HCT116 (cell line): ENCODE measurements around the gene INPP5E. TPM values are rescaled to one million over a fixed set of nuclear protein-coding genes. Genes with fewer than 3 reads are reported as not detected.

Source experiments
- ATAC-seq: fragments of 200-7000 bp; cut with Tn5 transposase; 2 replicates; pipeline ENCODE4 v1.9.1; 2020; ENCODE audit warnings: mild to moderate bottlenecking, moderate library complexity
- BruUV-seq: library from RNA; stranded (reverse); fragments of 400-500 nt; replicated peaks from 2 replicates; lab custom pipeline; 2021; lab: Mats Ljungman, UMichigan
- CTCF ChIA-PET: fragments of 300-600 bp; sonication (Branson Sonifier 250); formaldehyde crosslinking; loops from one replicate; lab custom pipeline; 2021; ENCODE audit warnings: antibody characterized with exemption; lab: Charles Lee
- POLR2A ChIA-PET: fragments of 300-600, 350-600 bp; sonication (Branson Sonifier 250); formaldehyde crosslinking; loops from one replicate; lab custom pipeline; 2021; ENCODE audit warnings: antibody characterized with exemption; lab: Charles Lee
- RAD21 ChIA-PET, 2 experiments: fragments of 300-600 bp; sonication (Branson Sonifier 250); formaldehyde crosslinking; loops; one replicate each; lab custom pipeline; 2023; ENCODE audit warnings: low total read pairs in 2 of 2; ENCODE audit not compliant: uncharacterized antibody in 2 of 2, unreplicated experiment in 2 of 2, low non-redundant PET in 1 of 2; lab: Charles Lee
- DNase-seq: peaks from one replicate; pipeline ENCODE4 v3.0.0-alpha.2; 2010; ENCODE audit warnings: low read depth, low spot score
- H2AFZ ChIP-seq: fragments of 200-600 bp; shearing (Covaris generic), sonication (generic); 2 replicates; pipeline ENCODE4 v1.6.1; 2017; ENCODE audit warnings: low read depth, mixed run types, mixed read lengths, antibody characterized with exemption, low read length; ENCODE audit not compliant: poor library complexity, severe bottlenecking
- H3K27ac ChIP-seq: 2 replicates; pipeline ENCODE4 v1.5.1; 2012; ENCODE audit warnings: low read depth, low read length
- H3K27me3 ChIP-seq: fragments of 200-600 bp; sonication (generic); 2 replicates; pipeline ENCODE4 v1.6.1; 2016; ENCODE audit warnings: mixed run types, low read length, mixed read lengths; ENCODE audit not compliant: insufficient read depth
- H3K36me3 ChIP-seq, 2 experiments: fragments of 200-500 bp in 1 of 2; fragments of 200-600 bp in 1 of 2; sonication (Bioruptor generic) in 1 of 2; sonication (generic) in 1 of 2; 2 replicates each; pipeline versions ENCODE4 v1.5.1 to v1.6.1; 2014 to 2016; ENCODE audit warnings: low read length in 2 of 2, inconsistent platforms in 1 of 2, mixed read lengths in 1 of 2, mixed run types in 1 of 2; ENCODE audit not compliant: insufficient read depth in 2 of 2, control insufficient read depth in 1 of 2
- H3K4me1 ChIP-seq, 2 experiments: fragments of 200-600 bp in 1 of 2; sonication (generic) in 1 of 2; 2 replicates each; pipeline versions ENCODE4 v1.5.1 to v1.6.1; 2012 to 2017; ENCODE audit warnings: low read length in 2 of 2, inconsistent platforms in 1 of 2, mild to moderate bottlenecking in 1 of 2, mixed read lengths in 1 of 2, mixed run types in 1 of 2, moderate library complexity in 1 of 2; ENCODE audit not compliant: insufficient read depth in 2 of 2, control insufficient read depth in 1 of 2
- H3K4me2 ChIP-seq: fragments of 200-600 bp; sonication (generic); 2 replicates; pipeline ENCODE4 v1.6.1; 2017; ENCODE audit warnings: mixed run types, low read length, mixed read lengths
- H3K4me3 ChIP-seq, 2 experiments: fragments of 200-600 bp in 1 of 2; sonication (generic) in 1 of 2; replicated peaks in 1 of 2; 2 replicates each; pipeline ENCODE4 v1.5.1; 2011 to 2016; ENCODE audit warnings: low read length in 2 of 2, control low read depth in 1 of 2, low read depth in 1 of 2, mild to moderate bottlenecking in 1 of 2, mixed read lengths in 1 of 2, mixed run types in 1 of 2
- H3K79me2 ChIP-seq: fragments of 200-600 bp; sonication (generic); 2 replicates; pipeline ENCODE4 v1.6.1; 2017; ENCODE audit warnings: mild to moderate bottlenecking, mixed run types, low read length, moderate library complexity, mixed read lengths; ENCODE audit not compliant: insufficient read depth
- H3K9ac ChIP-seq: fragments of 200-600 bp; sonication (generic); 2 replicates; pipeline ENCODE4 v1.6.1; 2016; ENCODE audit warnings: low read length, mixed read lengths
- H3K9me2 ChIP-seq: fragments of 200-600 bp; sonication (generic), shearing (Covaris generic); 2 replicates; pipeline ENCODE4 v1.6.1; 2017; ENCODE audit warnings: mixed run types, mild to moderate bottlenecking, moderate library complexity; ENCODE audit not compliant: insufficient read depth
- H3K9me3 ChIP-seq, 2 experiments: fragments of 200-500 bp in 1 of 2; fragments of 200-600 bp in 1 of 2; sonication (Bioruptor generic) in 1 of 2; sonication (generic) in 1 of 2; 2 replicates each; pipeline ENCODE4 v1.6.1; 2014 to 2017; ENCODE audit warnings: low read length in 2 of 2, mixed read lengths in 2 of 2, inconsistent platforms in 1 of 2, low read depth in 1 of 2, mild to moderate bottlenecking in 1 of 2, mixed run types in 1 of 2, moderate library complexity in 1 of 2; ENCODE audit not compliant: control insufficient read depth in 1 of 2, insufficient read depth in 1 of 2
- H4K20me1 ChIP-seq: fragments of 200-600 bp; sonication (generic), shearing (Covaris generic); 2 replicates; pipeline ENCODE4 v1.6.1; 2017; ENCODE audit warnings: mixed run types, mild to moderate bottlenecking, moderate library complexity; ENCODE audit not compliant: insufficient read depth
- EGR1 ChIP-seq: IDR thresholded peaks from 2 replicates; pipeline ENCODE4 v1.6.1; 2012; ENCODE audit warnings: low read depth
- ELF1 ChIP-seq: IDR thresholded peaks from 2 replicates; pipeline ENCODE4 v1.6.1; 2012; ENCODE audit warnings: low read depth, borderline replicate concordance
- EZH2 ChIP-seq: fragments of 200-600 bp; sonication (generic); IDR thresholded peaks from 2 replicates; pipeline ENCODE4 v1.6.1; 2017; ENCODE audit warnings: antibody characterized with exemption, mixed run types
- FOSL1 ChIP-seq: IDR thresholded peaks from 2 replicates; pipeline ENCODE4 v1.6.1; 2012; ENCODE audit warnings: low read depth
- JUND ChIP-seq: IDR thresholded peaks from 2 replicates; pipeline ENCODE4 v1.6.1; 2012
- intact Hi-C: fragments of 100-400 bp; cut with micrococcal nuclease; formaldehyde crosslinking; loops from 2 replicates; pipeline ENCODE4 v1.10.0; 2022
- total RNA-seq: library from RNA; stranded (reverse); gene quantifications from one replicate; pipeline ENCODE4 v1.2.1, GENCODE V29; 2021; ENCODE audit not compliant: unreplicated experiment
- TF ChIP-seq, protein P1 (sequence below): IDR thresholded peaks from 2 replicates; pipeline ENCODE4 v1.6.1; 2012

INPP5E gene
- total RNA-seq, 1 experiment from 2014 or later = 23.8 TPM

DNA sequence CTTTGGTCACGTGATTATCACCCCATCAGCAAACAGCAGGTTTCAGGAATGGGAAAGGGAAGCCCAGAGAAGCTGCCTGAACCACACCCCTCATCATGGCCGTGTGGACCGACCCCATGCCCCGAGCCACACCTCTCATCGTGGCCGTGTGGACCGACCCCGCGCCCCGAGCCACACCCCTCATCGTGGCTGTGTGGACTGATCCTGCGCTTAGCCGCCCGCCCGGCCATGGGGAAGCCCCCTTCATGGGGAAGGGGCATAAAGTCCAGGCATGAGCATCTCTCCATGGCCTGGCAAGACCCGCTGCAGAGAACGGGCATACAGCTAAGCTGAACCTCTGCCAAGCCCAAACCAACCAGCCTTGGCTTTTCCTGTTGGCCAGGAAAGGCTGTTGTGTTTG is 46.1 kb downstream of the INPP5E start:
- DNase-seq (no peak), ATAC-seq (no peak)
- Histone ChIP-seq H3K9me3 (no peaks in the 10 kb centered on the region), H2AFZ (no peak overlapping the region), H3K27me3 (no peaks in the 10 kb centered on the region), H3K36me3 (peaks cover 54 to 64% of the 10 kb centered on the region in 2 experiments), H3K9me2 (no peaks in the 10 kb centered on the region), H3K9ac (no peak overlapping the region), H3K4me3 (no peak overlapping the region), H3K4me1 (peaks cover 3% of the 10 kb centered on the region in 2 experiments), H3K79me2 (peaks cover 46% of the 10 kb centered on the region), H3K4me2 (no peak overlapping the region), H3K27ac (no peak overlapping the region), H4K20me1 (no peaks in the 10 kb centered on the region)
- BruUV-seq = no TSS peak
- intact Hi-C loops = no loop called here
- CTCF ChIA-PET = no interaction called here
- TF ChIP-seq EZH2 = no peak
- POLR2A ChIA-PET = no interaction called here
- RAD21 ChIA-PET = no interaction called here

DNA sequence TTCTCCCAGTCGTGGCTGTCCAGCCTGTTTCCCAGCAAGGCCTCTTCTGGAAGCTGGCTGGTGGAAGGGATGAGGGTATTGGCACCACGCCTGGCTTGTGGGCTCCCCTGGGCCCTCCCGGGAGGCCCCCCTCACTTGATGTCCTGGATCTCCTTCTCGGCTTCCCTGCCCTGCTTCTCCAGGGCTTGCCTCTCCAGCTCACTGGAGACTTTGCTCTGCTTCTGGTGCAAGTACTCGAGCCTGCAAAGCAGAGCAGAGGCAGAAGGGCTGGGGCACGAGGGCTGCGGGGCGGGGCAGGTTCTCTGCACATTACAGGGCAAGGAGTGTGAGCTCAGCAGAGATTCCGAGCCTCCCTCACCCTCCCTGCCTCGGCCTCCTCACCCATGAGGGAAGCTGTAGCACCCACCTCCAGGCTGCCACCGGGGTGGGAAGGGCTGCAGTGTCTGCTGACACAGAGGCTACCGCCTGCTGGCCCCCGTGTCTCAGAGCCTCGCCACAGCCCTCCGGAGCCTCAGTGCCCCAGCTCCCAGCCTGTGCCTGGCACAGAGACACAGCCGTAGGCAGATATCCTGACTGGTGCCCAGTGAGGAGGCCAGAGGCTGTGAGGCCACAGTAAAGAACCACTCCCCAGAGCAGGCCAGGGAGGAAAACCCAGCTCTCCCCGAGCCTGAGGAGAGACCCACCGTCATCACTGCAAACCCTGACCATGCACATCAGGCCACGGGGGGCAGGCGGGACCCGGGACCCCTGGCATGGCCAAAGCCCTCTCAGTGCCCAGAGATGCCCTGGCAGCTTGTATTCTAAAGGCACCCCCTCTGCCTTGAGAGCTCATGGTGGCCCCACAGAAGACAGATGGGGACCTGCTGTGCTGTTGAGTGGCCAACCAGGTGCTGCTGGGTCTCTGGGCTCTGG is 46.9 kb downstream of the INPP5E start:
- DNase-seq = no peak

More for the DNA sequence above, 46.9 kb downstream of the INPP5E start:
- H2AFZ ChIP-seq = no peak overlapping the region
- TF ChIP-seq EGR1 (no peak), FOSL1 (no peak), ELF1 (no peak), JUND (no peak)
- TF ChIP-seq, protein P1, sequence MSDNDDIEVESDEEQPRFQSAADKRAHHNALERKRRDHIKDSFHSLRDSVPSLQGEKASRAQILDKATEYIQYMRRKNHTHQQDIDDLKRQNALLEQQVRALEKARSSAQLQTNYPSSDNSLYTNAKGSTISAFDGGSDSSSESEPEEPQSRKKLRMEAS = no peak
- no peaks in the 10 kb centered on the region for H3K27me3 ChIP-seq
- H3K9ac ChIP-seq = no peak overlapping the region
- peaks cover 39% of the 10 kb centered on the region for H3K79me2 ChIP-seq
- no TSS peak for BruUV-seq
- no peaks in the 10 kb centered on the region for H3K4me1 ChIP-seq
- H3K4me3 ChIP-seq = no peak overlapping the region
- peaks cover 55 to 64% of the 10 kb centered on the region in 2 experiments for H3K36me3 ChIP-seq
- ChIA-PET POLR2A (no interaction called here), CTCF (no interaction called here), RAD21 (no interaction called here)
- no peak overlapping the region for H3K4me2 ChIP-seq
- no peaks in the 10 kb centered on the region for H3K9me3 ChIP-seq
- no peaks in the 10 kb centered on the region for H3K9me2 ChIP-seq
- ATAC-seq = no peak
- no peaks in the 10 kb centered on the region for H4K20me1 ChIP-seq
- H3K27ac ChIP-seq = no peak overlapping the region
- intact Hi-C loops = no loop called here
